ENCODE results near the gene CARD16. TPM values are rescaled to one million over a fixed set of nuclear protein-coding genes. Genes with fewer than 3 reads are reported as not detected.

CARD16 gene
- total RNA-seq, 1 donor from 2014 or later: 65.3 TPM

GRCh38 chr11:104999721-105000120 lies 45.4 kb downstream of the CARD16 start:
- intact Hi-C loops (cut with micrococcal nuclease): loop anchor here (1.0 to 10.0 kb wide), 3 partner anchors 175 to 465 kb away; no protein-coding TSS in a partner anchor

- intact Hi-C loops (cut with micrococcal nuclease): no loop called here
These were observed 47.8 kb downstream of the CARD16 start for GRCh38 chr11:104997288-104997687.

- intact Hi-C loops (cut with micrococcal nuclease): no loop called here
These were observed 50.1 kb downstream of the CARD16 start for GRCh38 chr11:104995001-104995408.

GRCh38 chr11:104992781-104993180 lies 52.4 kb downstream of the CARD16 start:
- intact Hi-C loops (cut with micrococcal nuclease): no loop called here

GRCh38 chr11:104991994-104992393 lies 53.1 kb downstream of the CARD16 start:
- intact Hi-C loops (cut with micrococcal nuclease): no loop called here

Other genes starting within 250 kb of the CARD16 start
- not detected in 2 replicates for gene CASP12, start 146.9 kb downstream of the CARD16 start, total RNA-seq
- gene CASP4, start 76.8 kb downstream of the CARD16 start, total RNA-seq: 83.3 and 91.9 TPM in 2 replicates
- gene CASP5, start 22.2 kb downstream of the CARD16 start, total RNA-seq: not detected in 2 replicates
- gene CASP1, start 10.2 kb downstream of the CARD16 start, total RNA-seq: 52.8 and 55.5 TPM in 2 replicates
- not detected in 2 replicates for gene CARD18, start 94.4 kb upstream of the CARD16 start, total RNA-seq